Neural crest cell (in vitro differentiated cells): ENCODE results near the gene XCL1. TPM values are rescaled to one million over a fixed set of nuclear protein-coding genes. Genes with fewer than 3 reads are reported as not detected.
"Not testable (repeated sequence)": the region's sequence is repeated elsewhere in the genome, so short reads cannot be mapped to it uniquely, and the experiment has no call there.

Experiments
- DNase-seq: peaks from one replicate; pipeline ENCODE4 v3.0.0; 2021; ENCODE audit warnings: low read depth, mixed read lengths, low spot score
- H3K27ac Mint-ChIP-seq: one replicate; pipeline ENCODE4 v1.8.0; 2021; ENCODE audit warnings: mild to moderate bottlenecking, mixed read lengths; ENCODE audit not compliant: unreplicated experiment
- H3K27me3 Mint-ChIP-seq: 2 replicates; pipeline ENCODE4 v1.8.0; 2021; ENCODE audit warnings: low read depth, mild to moderate bottlenecking, mixed read lengths
- H3K36me3 Mint-ChIP-seq: 2 replicates; pipeline ENCODE4 v1.8.0; 2021; ENCODE audit warnings: low read depth, mild to moderate bottlenecking, mixed read lengths
- H3K4me1 Mint-ChIP-seq: 2 replicates; pipeline ENCODE4 v1.8.0; 2021; ENCODE audit warnings: mixed read lengths
- H3K4me3 Mint-ChIP-seq: one replicate; pipeline ENCODE4 v1.8.0; 2021; ENCODE audit warnings: mild to moderate bottlenecking, mixed read lengths
- H3K9me3 Mint-ChIP-seq: 2 replicates; pipeline ENCODE4 v1.8.0; 2021; ENCODE audit warnings: mixed read lengths
- CTCF ChIP-seq: fragments of 200-600 bp; sonication (generic); conservative IDR thresholded peaks from 2 replicates; pipeline ENCODE4 v1.5.0; 2021; ENCODE audit warnings: antibody characterized with exemption, mild to moderate bottlenecking
- total RNA-seq: library from RNA; stranded (reverse); gene quantifications from 2 replicates; pipeline ENCODE4 v1.2.1, GENCODE V29; 2021

XCL1 gene
- total RNA-seq, 1 donor from 2014 or later: not detected

- not testable (repeated sequence) for H3K27me3 Mint-ChIP-seq, H3K4me3 Mint-ChIP-seq, H3K9me3 Mint-ChIP-seq, H3K27ac Mint-ChIP-seq, DNase-seq, H3K4me1 Mint-ChIP-seq, H3K36me3 Mint-ChIP-seq
- peak; percentile 62 for TF ChIP-seq CTCF
Observed at GRCh38 chr1:168574234-168574633, 2.2 kb upstream of the XCL1 start.

GRCh38 chr1:168578531-168579185 lies 2.3 kb downstream of the XCL1 start:
- DNase-seq, H3K27ac Mint-ChIP-seq, H3K9me3 Mint-ChIP-seq, H3K36me3 Mint-ChIP-seq, H3K4me3 Mint-ChIP-seq, H3K27me3 Mint-ChIP-seq, H3K4me1 Mint-ChIP-seq: not testable (repeated sequence)

- H3K4me1 Mint-ChIP-seq, H3K9me3 Mint-ChIP-seq, H3K36me3 Mint-ChIP-seq, H3K27me3 Mint-ChIP-seq, DNase-seq, H3K4me3 Mint-ChIP-seq, H3K27ac Mint-ChIP-seq: not testable (repeated sequence)
Observed at GRCh38 chr1:168580290-168580689, 3.9 kb downstream of the XCL1 start.

GRCh38 chr1:168580991-168581390 lies 4.6 kb downstream of the XCL1 start:
- H3K4me3 Mint-ChIP-seq, H3K36me3 Mint-ChIP-seq, H3K9me3 Mint-ChIP-seq, DNase-seq, H3K4me1 Mint-ChIP-seq, H3K27ac Mint-ChIP-seq, H3K27me3 Mint-ChIP-seq: not testable (repeated sequence)

- no peak for DNase-seq
- Mint-ChIP-seq H3K4me1 (no peaks in the 10 kb centered on the region), H3K27me3 (peaks cover 2% of the 10 kb centered on the region), H3K36me3 (no peaks in the 10 kb centered on the region), H3K4me3 (no peak overlapping the region), H3K9me3 (peaks cover 3% of the 10 kb centered on the region), H3K27ac (no peak overlapping the region)
- TF ChIP-seq CTCF: no peak
Observed at GRCh38 chr1:168581817-168582572, 5.6 kb downstream of the XCL1 start.

- H3K27ac Mint-ChIP-seq: no peak overlapping the region
- peaks cover 3% of the 10 kb centered on the region for H3K9me3 Mint-ChIP-seq
- H3K27me3 Mint-ChIP-seq: peaks cover 2% of the 10 kb centered on the region
- no peak for TF ChIP-seq CTCF
- H3K36me3 Mint-ChIP-seq: no peaks in the 10 kb centered on the region
- H3K4me3 Mint-ChIP-seq: no peak overlapping the region
- DNase-seq: no peak
- no peaks in the 10 kb centered on the region for H3K4me1 Mint-ChIP-seq
Observed at GRCh38 chr1:168582688-168583336, 6.4 kb downstream of the XCL1 start.

GRCh38 chr1:168583571-168583970 lies 7.2 kb downstream of the XCL1 start:
- no peak for DNase-seq
- peaks cover 2% of the 10 kb centered on the region for H3K27me3 Mint-ChIP-seq
- TF ChIP-seq CTCF: no peak
- peaks cover 3% of the 10 kb centered on the region for H3K9me3 Mint-ChIP-seq
- H3K4me1 Mint-ChIP-seq: no peaks in the 10 kb centered on the region
- H3K36me3 Mint-ChIP-seq: no peaks in the 10 kb centered on the region
- H3K4me3 Mint-ChIP-seq: no peak overlapping the region
- H3K27ac Mint-ChIP-seq: no peak overlapping the region
